Nephron (organoid): ENCODE measurements around the gene NPAS4.

Experiments
- H3K27ac Mint-ChIP-seq, 3 experiments: 2 replicates each; pipeline ENCODE4 v1.8.0; 2020; ENCODE audit warnings: mixed read lengths in 3 of 3, mild to moderate bottlenecking in 2 of 3, moderate library complexity in 1 of 3
- H3K27me3 Mint-ChIP-seq: 2 replicates; pipeline ENCODE4 v1.8.0; 2021; ENCODE audit warnings: low read depth, mild to moderate bottlenecking, moderate library complexity, mixed read lengths
- H3K36me3 Mint-ChIP-seq: 2 replicates; pipeline ENCODE4 v1.8.0; 2020; ENCODE audit warnings: low read depth, mixed read lengths
- H3K4me1 Mint-ChIP-seq: 2 replicates; pipeline ENCODE4 v1.8.0; 2020; ENCODE audit warnings: mixed read lengths
- H3K4me3 Mint-ChIP-seq, 3 experiments: 2 replicates each; pipeline ENCODE4 v1.8.0; 2020; ENCODE audit warnings: mild to moderate bottlenecking in 3 of 3, mixed read lengths in 3 of 3, moderate library complexity in 2 of 3
- H3K9me3 Mint-ChIP-seq: 2 replicates; pipeline ENCODE4 v1.8.0; 2020; ENCODE audit warnings: mixed read lengths
- TF ChIP-seq, protein P1 (sequence below), 3 experiments: fragments of 200-600 bp; sonication (generic); IDR thresholded peaks; one replicate each; pipeline ENCODE4 v1.5.0; 2021; ENCODE audit warnings: antibody characterized with exemption in 3 of 3; ENCODE audit not compliant: unreplicated experiment in 3 of 3

Gene NPAS4

DNA sequence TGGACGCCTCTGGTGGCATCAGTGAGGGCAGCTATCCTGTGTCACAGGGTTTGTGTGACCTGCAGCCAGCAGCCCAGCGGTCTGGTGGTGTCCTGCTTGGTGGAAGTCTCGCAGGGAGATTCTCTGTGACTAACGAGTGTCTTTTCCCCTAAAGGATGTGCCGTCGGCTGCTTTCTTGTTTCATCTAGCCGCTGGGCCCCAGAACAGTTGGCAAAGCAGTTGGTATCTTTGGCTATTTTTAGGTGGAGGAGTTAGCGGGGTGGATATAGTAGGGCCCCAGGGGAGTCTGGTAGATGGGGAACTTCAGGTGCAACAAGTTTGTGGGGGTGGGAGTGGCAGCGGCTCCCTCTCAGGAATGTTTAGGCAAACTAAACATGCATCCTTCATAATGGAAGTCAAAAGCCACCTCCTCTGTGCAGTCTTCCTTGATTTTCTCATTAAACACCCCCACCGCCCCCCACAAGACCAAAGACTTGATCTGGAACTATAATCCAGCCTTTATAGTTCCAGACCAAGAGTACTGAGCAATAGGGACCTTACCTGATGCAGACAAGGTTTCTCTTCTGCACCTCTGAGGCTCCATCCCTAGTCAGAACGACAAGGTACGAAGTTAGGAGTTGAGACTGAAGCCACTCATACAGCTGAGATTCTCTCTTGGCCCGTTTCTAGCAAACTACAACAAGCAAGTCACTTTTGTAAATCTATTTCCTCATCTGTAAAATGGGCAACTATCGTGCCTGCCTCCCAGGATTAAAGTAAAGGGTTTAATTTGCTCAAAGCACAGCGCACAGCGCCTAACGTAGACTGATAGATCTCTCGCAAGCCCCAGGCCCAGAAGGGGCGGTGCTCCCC lies 44.8 kb downstream of the NPAS4 start:
- H3K27me3 Mint-ChIP-seq, result peaks cover 4% of the 10 kb centered on the region
- H3K9me3 Mint-ChIP-seq, result peaks cover 6% of the 10 kb centered on the region

DNA sequence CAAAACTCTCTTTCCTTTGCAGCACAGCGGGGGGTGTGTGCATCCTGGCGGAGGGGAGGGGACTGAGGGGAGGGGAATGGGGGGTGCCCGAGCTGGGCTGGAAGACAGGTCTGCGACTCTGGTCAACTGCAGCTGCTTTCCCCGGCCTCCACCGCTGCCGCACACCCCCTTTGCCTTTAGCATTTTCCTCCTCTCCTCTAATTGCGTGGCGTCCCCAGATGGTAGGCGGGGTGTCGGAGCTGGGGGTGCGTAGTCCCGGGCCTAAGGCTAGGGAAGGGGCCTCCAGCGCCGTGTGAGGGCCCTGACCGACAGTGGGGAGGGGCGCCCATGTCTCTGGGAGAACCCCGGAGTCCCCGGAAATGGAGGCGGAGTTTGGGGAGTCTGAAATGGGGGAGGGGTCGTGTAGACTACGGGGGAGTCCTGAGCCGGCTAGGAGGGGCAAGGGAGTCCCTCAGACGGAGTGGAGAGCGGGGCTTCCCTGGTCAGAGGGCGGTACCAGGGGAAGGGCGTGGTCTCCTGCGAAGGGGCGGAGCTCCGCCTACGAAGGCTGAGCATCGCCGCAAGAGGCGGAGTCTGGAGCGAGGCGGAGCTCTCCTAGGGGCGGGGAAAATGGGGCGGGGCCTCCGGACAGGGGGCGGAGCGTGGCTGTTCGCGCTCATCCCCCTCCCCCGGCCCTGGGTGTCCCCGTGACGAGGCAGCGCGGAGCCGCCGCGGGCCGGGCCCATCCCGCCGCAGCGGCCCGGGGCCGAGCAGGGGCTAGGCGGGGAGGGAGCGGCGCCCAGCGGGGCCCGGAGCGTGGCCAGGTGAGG lies 45.6 kb downstream of the NPAS4 start, which contains the start of gene PELI3:
PELI3 (plus strand) TSS at position 681 of the 809 bp plus-strand sequence. CDS start 1,224 bp downstream, outside the sequence.
- Mint-ChIP-seq H3K9me3 (peaks cover 6% of the 10 kb centered on the region), H3K4me3 (peak within 1 kb of the TSS; percentile 93 to 97 (median 96)), H3K4me1 (peaks cover 16% of the 10 kb centered on the region), H3K27ac (peak within 1 kb of the TSS; percentile 62 to 89 (median 85)), H3K27me3 (peaks cover 4% of the 10 kb centered on the region), H3K36me3 (peaks cover 5% of the 10 kb centered on the region)
- TF ChIP-seq, protein P1, sequence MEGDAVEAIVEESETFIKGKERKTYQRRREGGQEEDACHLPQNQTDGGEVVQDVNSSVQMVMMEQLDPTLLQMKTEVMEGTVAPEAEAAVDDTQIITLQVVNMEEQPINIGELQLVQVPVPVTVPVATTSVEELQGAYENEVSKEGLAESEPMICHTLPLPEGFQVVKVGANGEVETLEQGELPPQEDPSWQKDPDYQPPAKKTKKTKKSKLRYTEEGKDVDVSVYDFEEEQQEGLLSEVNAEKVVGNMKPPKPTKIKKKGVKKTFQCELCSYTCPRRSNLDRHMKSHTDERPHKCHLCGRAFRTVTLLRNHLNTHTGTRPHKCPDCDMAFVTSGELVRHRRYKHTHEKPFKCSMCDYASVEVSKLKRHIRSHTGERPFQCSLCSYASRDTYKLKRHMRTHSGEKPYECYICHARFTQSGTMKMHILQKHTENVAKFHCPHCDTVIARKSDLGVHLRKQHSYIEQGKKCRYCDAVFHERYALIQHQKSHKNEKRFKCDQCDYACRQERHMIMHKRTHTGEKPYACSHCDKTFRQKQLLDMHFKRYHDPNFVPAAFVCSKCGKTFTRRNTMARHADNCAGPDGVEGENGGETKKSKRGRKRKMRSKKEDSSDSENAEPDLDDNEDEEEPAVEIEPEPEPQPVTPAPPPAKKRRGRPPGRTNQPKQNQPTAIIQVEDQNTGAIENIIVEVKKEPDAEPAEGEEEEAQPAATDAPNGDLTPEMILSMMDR (IDR thresholded peaks at IDR 0.05; ENCODE audit: unreplicated experiment in 3 of 3), result no peak

More for the DNA sequence above, 44.8 kb downstream of the NPAS4 start:
- TF ChIP-seq, protein P1 (IDR thresholded peaks at IDR 0.05; ENCODE audit: unreplicated experiment in 3 of 3), result no peak
- Mint-ChIP-seq H3K36me3 (peaks cover 5% of the 10 kb centered on the region), H3K27ac (peak overlapping the region; percentile 62 to 89 (median 85)), H3K4me3 (peak overlapping the region; percentile 92 to 96 (median 95)), H3K4me1 (peaks cover 16% of the 10 kb centered on the region)

DNA sequence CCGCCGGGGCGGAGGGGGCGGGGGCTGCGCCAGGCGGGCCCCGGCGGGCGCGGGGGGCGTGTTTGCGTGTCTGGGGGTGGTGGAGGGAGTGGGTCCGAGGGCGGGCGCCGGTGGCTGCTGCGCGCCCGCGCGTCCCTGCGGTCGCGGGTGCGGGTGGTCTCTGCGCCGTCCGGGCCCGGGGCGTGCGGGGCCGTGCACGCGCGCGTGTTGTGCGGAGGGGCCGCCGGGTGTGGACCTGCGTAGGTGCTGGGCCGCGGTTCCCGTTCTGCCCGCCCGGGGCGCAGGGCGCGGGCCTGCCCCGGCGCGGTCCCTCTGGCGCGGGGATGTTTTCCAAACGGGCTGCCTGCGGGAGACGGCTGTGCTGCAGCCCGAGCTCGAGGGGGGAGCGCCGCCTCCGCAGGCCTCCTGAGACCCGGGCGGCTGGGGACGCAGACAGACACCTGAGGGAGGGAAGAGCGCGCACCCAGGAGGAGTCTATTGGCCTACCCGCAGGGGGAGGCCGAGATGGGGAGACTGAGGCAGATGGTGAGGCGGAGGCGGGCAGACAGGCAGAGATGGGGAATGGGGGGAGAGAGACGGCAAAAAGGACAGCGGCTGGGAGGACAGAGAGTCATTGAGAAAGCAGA lies 46.3 kb downstream of the NPAS4 start:
- peaks cover 6% of the 10 kb centered on the region for H3K9me3 Mint-ChIP-seq
- peaks cover 5% of the 10 kb centered on the region for H3K36me3 Mint-ChIP-seq
- H3K27ac Mint-ChIP-seq, result peak overlapping the region in 2 of 3 experiments; percentile 58 to 70
- peaks cover 16% of the 10 kb centered on the region for H3K4me1 Mint-ChIP-seq
- peak overlapping the region; percentile 93 to 97 (median 94) for H3K4me3 Mint-ChIP-seq
- TF ChIP-seq, protein P1 (IDR thresholded peaks at IDR 0.05; ENCODE audit: unreplicated experiment in 3 of 3), result peak; percentile 38 to 42 (median 38)
- H3K27me3 Mint-ChIP-seq, result peaks cover 4% of the 10 kb centered on the region

DNA sequence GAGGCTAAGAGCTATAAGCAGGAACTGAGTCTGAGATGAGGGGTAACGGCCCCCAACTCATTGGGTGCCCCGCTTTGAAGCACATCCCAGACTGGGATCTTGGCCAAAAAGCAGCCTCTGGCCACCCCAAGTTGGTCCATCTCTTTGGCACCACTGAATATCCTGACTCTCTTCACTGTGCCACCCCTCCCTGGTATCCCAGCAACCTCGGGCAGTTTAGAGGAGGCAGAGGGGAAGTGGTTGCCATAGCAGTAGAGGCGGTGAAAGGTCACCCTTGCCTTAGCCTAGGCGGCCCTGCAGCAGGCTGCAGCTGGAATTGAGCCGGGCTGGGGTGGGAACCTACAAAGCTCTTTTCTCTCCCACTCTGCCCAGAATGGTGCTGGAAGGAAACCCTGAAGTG lies 46.9 kb downstream of the NPAS4 start:
- H3K27ac Mint-ChIP-seq, result peak overlapping the region in 2 of 3 experiments; percentile 58 to 70
- H3K27me3 Mint-ChIP-seq, result peaks cover 4% of the 10 kb centered on the region
- TF ChIP-seq, protein P1 (IDR thresholded peaks at IDR 0.05; ENCODE audit: unreplicated experiment in 3 of 3), result no peak
- H3K4me1 Mint-ChIP-seq, result peaks cover 16% of the 10 kb centered on the region
- peaks cover 1% of the 10 kb centered on the region for H3K9me3 Mint-ChIP-seq
- peaks cover 5% of the 10 kb centered on the region for H3K36me3 Mint-ChIP-seq
- H3K4me3 Mint-ChIP-seq, result peak overlapping the region; percentile 93 to 97 (median 94)

DNA sequence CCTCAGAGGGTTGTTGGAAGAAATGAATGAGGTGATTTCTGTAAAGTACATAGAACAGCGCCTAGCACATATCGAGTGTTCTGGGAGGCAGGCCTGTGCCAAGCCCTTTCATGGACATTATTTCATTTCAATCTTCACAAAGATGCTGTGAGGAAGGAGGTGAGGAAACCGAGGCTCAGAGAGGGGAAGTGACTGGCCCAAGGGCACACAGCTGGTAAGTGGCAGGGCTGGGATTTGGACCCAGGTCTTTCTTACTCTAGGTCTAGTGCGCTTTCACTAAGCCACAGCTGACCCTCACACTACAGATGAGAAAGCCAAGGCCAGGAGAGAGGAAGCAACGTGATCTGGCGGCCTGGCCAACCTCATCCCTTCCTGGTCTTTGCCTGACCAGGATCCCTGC lies 47.9 kb downstream of the NPAS4 start:
- H3K27me3 Mint-ChIP-seq, result peaks cover 4% of the 10 kb centered on the region
- H3K36me3 Mint-ChIP-seq, result peaks cover 5% of the 10 kb centered on the region
- peaks cover 16% of the 10 kb centered on the region for H3K4me1 Mint-ChIP-seq
- H3K4me3 Mint-ChIP-seq, result peak overlapping the region; percentile 93 to 97 (median 94)
- no peak overlapping the region for H3K27ac Mint-ChIP-seq
- TF ChIP-seq, protein P1 (IDR thresholded peaks at IDR 0.05; ENCODE audit: unreplicated experiment in 3 of 3), result no peak
- H3K9me3 Mint-ChIP-seq, result no peaks in the 10 kb centered on the region
